Heart left ventricle (tissue), 16 donors: ENCODE data around the gene BORCS5. TPM values are rescaled to one million over a fixed set of nuclear protein-coding genes. Genes with fewer than 3 reads are reported as not detected.

Experiments
- ATAC-seq, 4 donors: fragments of 200-7000 bp; cut with Tn5 transposase; one replicate each; pipeline ENCODE4 v1.9.1; 2020 to 2022; ENCODE audit warnings: moderate library complexity in 4 of 4, mild to moderate bottlenecking in 3 of 4, moderate number of reproducible peaks in 1 of 4
- DNase-seq, 5 donors: peaks; one replicate each; pipeline ENCODE4 v3.0.0-alpha.2; 2020
- H3K27ac ChIP-seq, 12 donors: fragments of 200-600 bp; sonication (generic) in 4 of 12; one replicate each; pipeline versions ENCODE4 v1.5.0 to v1.8.0; 2016 to 2022; ENCODE audit warnings: mild to moderate bottlenecking in 2 of 12
- H3K27me3 ChIP-seq, 9 donors: fragments of 200-600 bp; sonication (generic) in 2 of 9; one replicate each; pipeline versions ENCODE4 v1.5.1 to v1.8.0; 2016 to 2022; ENCODE audit warnings: mild to moderate bottlenecking in 3 of 9
- H3K36me3 ChIP-seq, 9 donors: fragments of 200-600 bp; sonication (generic) in 2 of 9; one replicate each; pipeline versions ENCODE4 v1.5.0 to v1.8.0; 2018 to 2022; ENCODE audit warnings: mild to moderate bottlenecking in 2 of 9
- H3K4me1 ChIP-seq, 12 donors: fragments of 200-600 bp; sonication (generic) in 4 of 12; one replicate each; pipeline versions ENCODE4 v1.5.0 to v1.8.0; 2016 to 2022; ENCODE audit warnings: mild to moderate bottlenecking in 3 of 12
- H3K4me3 ChIP-seq, 12 donors: fragments of 200-600 bp; sonication (generic) in 4 of 12; one replicate each; pipeline versions ENCODE4 v1.5.0 to v1.8.0; 2017 to 2022; ENCODE audit warnings: mild to moderate bottlenecking in 9 of 12, moderate library complexity in 4 of 12
- H3K9me3 ChIP-seq, 12 donors: fragments of 200-600 bp; sonication (generic) in 4 of 12; one replicate each; pipeline versions ENCODE4 v1.5.0 to v1.8.0; 2016 to 2022; ENCODE audit warnings: mild to moderate bottlenecking in 1 of 12
- CTCF ChIP-seq, 12 donors: fragments of 200-600 bp; sonication (generic) in 4 of 12; IDR thresholded peaks; one replicate each; pipeline versions ENCODE4 v1.5.0 to v1.8.0; 2018 to 2022; ENCODE audit warnings: antibody characterized with exemption in 12 of 12, mild to moderate bottlenecking in 5 of 12
- POLR2A ChIP-seq, 2 donors: fragments of 450-650 bp; IDR thresholded peaks; one replicate each; pipeline ENCODE4 v1.6.1; 2017; ENCODE audit warnings: antibody characterized with exemption in 2 of 2, mild to moderate bottlenecking in 2 of 2, moderate library complexity in 2 of 2
- WGBS, 4 donors: extraction: QIAGEN DNeasy Blood & Tissue Kit in 2 of 4; methylation state at CpG; one replicate each; pipeline versions ENCODE4 v1.1.5 to v1.1.7; 2013 to 2018; 5-methylcytosine and 5-hydroxymethylcytosine counted together
- intact Hi-C, 10 donors: fragments of 100-400 bp; cut with DNase I; formaldehyde crosslinking; loops; one replicate each; pipeline versions ENCODE4 v1.11.1 to v1.14.2; 2022
- polyA plus RNA-seq, 2 donors: library from polyadenylated mRNA; stranded (reverse); fragments of 200-250 nt; gene quantifications; one replicate each; pipeline ENCODE4 v1.2.3, GENCODE V29; 2013
- total RNA-seq, 9 donors: library from RNA; depleted of rRNA in 2 of 9; stranded (reverse); fragments of >200 nt in 2 of 9; fragmentation: NEBNext Ultra II Directional in 3 of 9; extraction: Animal tissue kit (Norgen Biotek cat#: 25700) in 3 of 9; gene quantifications; one replicate each; pipeline versions ENCODE4 v1.1.0 to v1.2.4, GENCODE V29; 2016 to 2023
- donor health status: ischemic (EF 13 %, LVEDD 7.1; RV severe dilation, severe dysfunction).
- donor health status: healthy with polysubstance abuse.
- donor health status: DM: no; HTN: yes; CAD: no.
- donor health status: DM: no; HTN: no; CAD: no.
- donor health status: ischemic (EF 25% LVEDD 6.9; RV normal size, moderate dysfunction).
- donor health status: ischemic (EF 25% LVEDD 5.7; RV mildly dilated, moderate dysfunction).
- donor health status: healthy.
- donor health status: DM: yes; HTN: yes; CAD: no.
- donor health status: ischemic (EF 35%, LVEDD 5.7; RV mildly dilated, moderate dysfunction).
- donor health status: nonischemic (EF 11% LVEDD 7.7; RV severe dilation, severe dysfunction).
- donor health status: DM: yes; HTN: yes; CAD: no.
- donor health status: PGD.
- donor health status: ischemic (EF 29% LVEDD 5.4; RV normal size, mild dysfunction).
- donor health status: nonischemic (EF 23%, LVEDD 6.1; RV moderate dilation, normal function).

Gene BORCS5
- total and polyA plus RNA-seq, 11 donors = 3.9 to 21.3 (median 12.3) TPM

- ATAC-seq = no peak
- H3K4me3 ChIP-seq = no peak overlapping the region
- intact Hi-C loops = no loop called here
- H3K4me1 ChIP-seq = peaks cover 0 to 14% (median 3%) of the 10 kb centered on the region in 12 donors
- H3K9me3 ChIP-seq = peaks cover 0 to 37% (median 6%) of the 10 kb centered on the region in 12 donors
- TF ChIP-seq POLR2A (IDR thresholded peaks at IDR 0.05) (no peak), CTCF (IDR thresholded peaks at IDR 0.05) (no peak)
- H3K27ac ChIP-seq = no peak overlapping the region
- no peak for DNase-seq
- H3K36me3 ChIP-seq = no peaks in the 10 kb centered on the region
- H3K27me3 ChIP-seq = no peaks in the 10 kb centered on the region
- 74 to 100% (median 87%) methylated on average over 2 of the region's 2 CpGs for WGBS, 4 donors
These were observed 68.1 kb downstream of the BORCS5 start for GRCh38 chr12:12425001-12425400.

GRCh38 chr12:12425616-12426015, 68.7 kb downstream of the BORCS5 start:
- no peak for DNase-seq
- Histone ChIP-seq H3K27me3 (no peaks in the 10 kb centered on the region), H3K9me3 (peaks cover 0 to 37% (median 6%) of the 10 kb centered on the region in 12 donors), H3K4me1 (peaks cover 0 to 14% (median 3%) of the 10 kb centered on the region in 12 donors), H3K36me3 (no peaks in the 10 kb centered on the region), H3K27ac (peak overlapping the region in 1 of 12 donors; percentile 15), H3K4me3 (no peak overlapping the region)
- intact Hi-C loops = no loop called here
- no peak for TF ChIP-seq POLR2A (IDR thresholded peaks at IDR 0.05)
- TF ChIP-seq CTCF (IDR thresholded peaks at IDR 0.05) = no peak
- 50 to 61% (median 54%) methylated on average over 1 of the region's 1 CpG for WGBS, 4 donors
- ATAC-seq = peak in 1 of 4 donors; percentile 80

GRCh38 chr12:12427568-12427967, 70.7 kb downstream of the BORCS5 start:
- no peak for ATAC-seq
- no peaks in the 10 kb centered on the region for H3K27me3 ChIP-seq
- DNase-seq = no peak
- intact Hi-C loops = no loop called here
- no peaks in the 10 kb centered on the region for H3K36me3 ChIP-seq
- H3K27ac ChIP-seq = no peak overlapping the region
- H3K4me3 ChIP-seq = no peak overlapping the region
- peaks cover 0 to 14% (median 3%) of the 10 kb centered on the region in 12 donors for H3K4me1 ChIP-seq
- 92 to 95% (median 93%) methylated on average over 4 of the region's 4 CpGs for WGBS, 4 donors
- H3K9me3 ChIP-seq = peaks cover 0 to 22% (median 6%) of the 10 kb centered on the region in 12 donors
- TF ChIP-seq POLR2A (IDR thresholded peaks at IDR 0.05) (no peak), CTCF (IDR thresholded peaks at IDR 0.05) (no peak)

- DNase-seq (no peak), ATAC-seq (no peak)
- Histone ChIP-seq H3K27ac (no peak overlapping the region), H3K9me3 (peaks cover 0 to 17% (median 4%) of the 10 kb centered on the region in 12 donors), H3K27me3 (no peaks in the 10 kb centered on the region), H3K4me1 (peaks cover 0 to 14% (median 3%) of the 10 kb centered on the region in 12 donors), H3K36me3 (no peaks in the 10 kb centered on the region), H3K4me3 (no peak overlapping the region)
- 76 to 96% (median 90%) methylated on average over 2 of the region's 2 CpGs for WGBS, 4 donors
- no peak for TF ChIP-seq POLR2A (IDR thresholded peaks at IDR 0.05)
- TF ChIP-seq CTCF (IDR thresholded peaks at IDR 0.05) = no peak
- intact Hi-C loops = no loop called here
These were observed 71.2 kb downstream of the BORCS5 start for GRCh38 chr12:12428047-12428446.
